ENCODE data around the gene PCDH17. TPM values are rescaled to one million over a fixed set of nuclear protein-coding genes. Genes with fewer than 3 reads are reported as not detected.

The PCDH17 gene
- total and polyA plus RNA-seq, 9 of the 15 experiments (the other 6 are each of a cell fraction or from before 2014, with no cell fraction given), result not detected

DNA sequence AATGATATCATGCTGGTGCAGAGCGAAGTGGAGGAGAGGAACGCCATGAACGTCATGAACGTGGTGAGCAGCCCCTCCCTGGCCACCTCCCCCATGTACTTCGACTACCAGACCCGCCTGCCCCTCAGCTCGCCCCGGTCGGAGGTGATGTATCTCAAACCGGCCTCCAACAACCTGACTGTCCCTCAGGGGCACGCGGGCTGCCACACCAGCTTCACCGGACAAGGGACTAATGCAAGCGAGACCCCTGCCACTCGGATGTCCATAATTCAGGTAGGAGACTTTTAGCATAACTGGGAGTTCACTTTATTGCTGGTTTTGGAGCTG, 3.3 kb downstream of the PCDH17 start:
- Histone ChIP-seq H3K79me2 (ENCODE audit: control insufficient read depth, insufficient read depth, low read length) (no peaks in the 10 kb centered on the region), H3K36me3 (ENCODE audit: control insufficient read depth, insufficient read depth, low read length) (no peaks in the 10 kb centered on the region), H3K4me1 (replicated peaks in 1 of 2; ENCODE audit: control insufficient read depth in 2 of 2, insufficient read depth in 2 of 2, low read length in 2 of 2) (no peaks in the 10 kb centered on the region), H4K20me1 (replicated peaks; ENCODE audit: control insufficient read depth, insufficient read depth, low read length) (no peaks in the 10 kb centered on the region), H3K9me1 (ENCODE audit: control insufficient read depth, insufficient read depth, low read length) (no peaks in the 10 kb centered on the region), H3K9ac (ENCODE audit: insufficient read depth in 1 of 2, low read depth in 2 of 2, low read length in 2 of 2) (no peak overlapping the region), H2AFZ (ENCODE audit: low read depth, low read length) (no peak overlapping the region), H3K4me3 (no peak overlapping the region), H3K27me3 (ENCODE audit: control insufficient read depth in 2 of 2, insufficient read depth in 2 of 2, low read length in 2 of 2) (no peaks in the 10 kb centered on the region), H3K27ac (ENCODE audit: extremely low read depth, low read depth, low read length) (no peak overlapping the region), H3K4me2 (ENCODE audit: insufficient read depth, low read length) (no peak overlapping the region), H3K9me3 (replicated peaks; ENCODE audit: control insufficient read depth, insufficient read depth, low read depth, low read length) (0 out of 2 replicates have a peak, but pooled peaks cover 2% of the 10 kb centered on the region)
- intact Hi-C loops (cut with micrococcal nuclease) (no loop called here), in situ Hi-C loops (cut with MboI) (no loop called here)
- BruUV-seq (replicated peaks), result no TSS peak
- no peak for ATAC-seq
- WGBS (ENCODE audit: insufficient coverage, low coverage, missing lambda C conversion rate), result 2% methylated on average over 8 of the region's 15 CpGs
- ChIA-PET POLR2A (no interaction called here), CTCF (ENCODE audit: low intra/inter-chr PET ratio) (no interaction called here)
- TF ChIP-seq RFX5 (IDR thresholded peaks at IDR 0.05; ENCODE audit: low read depth, low read length) (no peak), CXXC5 (CRISPR knock-in tag; IDR thresholded peaks at IDR 0.05) (no peak), PTBP1 (IDR thresholded peaks at IDR 0.05; ENCODE audit: low read depth, low read length) (no peak), FOXA3 (CRISPR knock-in tag; conservative IDR thresholded peaks at IDR 0.05 in 1 of 2, IDR thresholded peaks at IDR 0.05 in 1 of 2) (no peak), ZNF507 (tag; conservative IDR thresholded peaks at IDR 0.05) (no peak), TEAD4 (IDR thresholded peaks at IDR 0.05; ENCODE audit: low read length) (no peak), TEAD4 (CRISPR knock-in tag; IDR thresholded peaks at IDR 0.05; ENCODE audit: borderline replicate concordance) (no peak), ETV6 (IDR thresholded peaks at IDR 0.05; ENCODE audit: borderline replicate concordance in 1 of 2, low read depth in 2 of 2, low read length in 1 of 2) (no peak), ETV6 (CRISPR knock-in tag; IDR thresholded peaks at IDR 0.05; ENCODE audit: borderline replicate concordance) (no peak), GATA2 (CRISPR knock-in tag; IDR thresholded peaks at IDR 0.05) (no peak), ZNF551 (CRISPR knock-in tag; IDR thresholded peaks at IDR 0.05) (no peak), SIX5 (IDR thresholded peaks at IDR 0.05; ENCODE audit: borderline replicate concordance in 1 of 2, insufficient read depth in 1 of 2, low read depth in 1 of 2, low read length in 2 of 2) (no peak), ZNF134 (CRISPR knock-in tag; conservative IDR thresholded peaks at IDR 0.05) (no peak), ZNF785 (CRISPR knock-in tag; IDR thresholded peaks at IDR 0.05) (no peak)
- TF ChIP-seq, protein P1, sequence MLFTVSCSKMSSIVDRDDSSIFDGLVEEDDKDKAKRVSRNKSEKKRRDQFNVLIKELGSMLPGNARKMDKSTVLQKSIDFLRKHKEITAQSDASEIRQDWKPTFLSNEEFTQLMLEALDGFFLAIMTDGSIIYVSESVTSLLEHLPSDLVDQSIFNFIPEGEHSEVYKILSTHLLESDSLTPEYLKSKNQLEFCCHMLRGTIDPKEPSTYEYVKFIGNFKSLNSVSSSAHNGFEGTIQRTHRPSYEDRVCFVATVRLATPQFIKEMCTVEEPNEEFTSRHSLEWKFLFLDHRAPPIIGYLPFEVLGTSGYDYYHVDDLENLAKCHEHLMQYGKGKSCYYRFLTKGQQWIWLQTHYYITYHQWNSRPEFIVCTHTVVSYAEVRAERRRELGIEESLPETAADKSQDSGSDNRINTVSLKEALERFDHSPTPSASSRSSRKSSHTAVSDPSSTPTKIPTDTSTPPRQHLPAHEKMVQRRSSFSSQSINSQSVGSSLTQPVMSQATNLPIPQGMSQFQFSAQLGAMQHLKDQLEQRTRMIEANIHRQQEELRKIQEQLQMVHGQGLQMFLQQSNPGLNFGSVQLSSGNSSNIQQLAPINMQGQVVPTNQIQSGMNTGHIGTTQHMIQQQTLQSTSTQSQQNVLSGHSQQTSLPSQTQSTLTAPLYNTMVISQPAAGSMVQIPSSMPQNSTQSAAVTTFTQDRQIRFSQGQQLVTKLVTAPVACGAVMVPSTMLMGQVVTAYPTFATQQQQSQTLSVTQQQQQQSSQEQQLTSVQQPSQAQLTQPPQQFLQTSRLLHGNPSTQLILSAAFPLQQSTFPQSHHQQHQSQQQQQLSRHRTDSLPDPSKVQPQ (CRISPR knock-in tag; IDR thresholded peaks at IDR 0.05; ENCODE audit: borderline replicate concordance), result no peak
- TF ChIP-seq, protein P2, sequence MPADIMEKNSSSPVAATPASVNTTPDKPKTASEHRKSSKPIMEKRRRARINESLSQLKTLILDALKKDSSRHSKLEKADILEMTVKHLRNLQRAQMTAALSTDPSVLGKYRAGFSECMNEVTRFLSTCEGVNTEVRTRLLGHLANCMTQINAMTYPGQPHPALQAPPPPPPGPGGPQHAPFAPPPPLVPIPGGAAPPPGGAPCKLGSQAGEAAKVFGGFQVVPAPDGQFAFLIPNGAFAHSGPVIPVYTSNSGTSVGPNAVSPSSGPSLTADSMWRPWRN (IDR thresholded peaks at IDR 0.05; ENCODE audit: low read depth), result no peak
- TF ChIP-seq, protein P3, sequence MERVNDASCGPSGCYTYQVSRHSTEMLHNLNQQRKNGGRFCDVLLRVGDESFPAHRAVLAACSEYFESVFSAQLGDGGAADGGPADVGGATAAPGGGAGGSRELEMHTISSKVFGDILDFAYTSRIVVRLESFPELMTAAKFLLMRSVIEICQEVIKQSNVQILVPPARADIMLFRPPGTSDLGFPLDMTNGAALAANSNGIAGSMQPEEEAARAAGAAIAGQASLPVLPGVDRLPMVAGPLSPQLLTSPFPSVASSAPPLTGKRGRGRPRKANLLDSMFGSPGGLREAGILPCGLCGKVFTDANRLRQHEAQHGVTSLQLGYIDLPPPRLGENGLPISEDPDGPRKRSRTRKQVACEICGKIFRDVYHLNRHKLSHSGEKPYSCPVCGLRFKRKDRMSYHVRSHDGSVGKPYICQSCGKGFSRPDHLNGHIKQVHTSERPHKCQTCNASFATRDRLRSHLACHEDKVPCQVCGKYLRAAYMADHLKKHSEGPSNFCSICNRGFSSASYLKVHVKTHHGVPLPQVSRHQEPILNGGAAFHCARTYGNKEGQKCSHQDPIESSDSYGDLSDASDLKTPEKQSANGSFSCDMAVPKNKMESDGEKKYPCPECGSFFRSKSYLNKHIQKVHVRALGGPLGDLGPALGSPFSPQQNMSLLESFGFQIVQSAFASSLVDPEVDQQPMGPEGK (CRISPR knock-in tag; IDR thresholded peaks at IDR 0.05; ENCODE audit: borderline replicate concordance), result no peak
- no peak for DNase-seq (ENCODE audit: extremely low read depth in 1 of 4, low spot score in 3 of 4)
- FAIRE-seq, result no peak
